ENCODE data around the gene NCSTN. TPM values are rescaled to one million over a fixed set of nuclear protein-coding genes. Genes with fewer than 3 reads are reported as not detected.

Gene NCSTN
- total and polyA plus RNA-seq, 2 experiments from 2014 or later = 90.3 to 120 TPM

- no peaks in the 10 kb centered on the region for H3K36me3 ChIP-seq (replicated peaks; ENCODE audit: insufficient read depth, low read depth)
- H3K4me2 ChIP-seq = no peak overlapping the region
- no peak overlapping the region for H2AFZ ChIP-seq
- 92% methylated on average over 9 of the region's 9 CpGs for WGBS (ENCODE audit: low lambda C conversion rate, missing lambda C conversion rate)
- H3K4me1 ChIP-seq (ENCODE audit: insufficient read depth) = no peaks in the 10 kb centered on the region
- no peak for TF ChIP-seq EZH2 (IDR thresholded peaks at IDR 0.05; ENCODE audit: borderline replicate concordance)
- no peak for TF ChIP-seq CTCF (IDR thresholded peaks at IDR 0.05; ENCODE audit: poor library complexity)
- H3K27ac ChIP-seq = no peak overlapping the region
- H3K27me3 ChIP-seq = no peaks in the 10 kb centered on the region
- no peaks in the 10 kb centered on the region for H3K9me2 ChIP-seq (replicated peaks; ENCODE audit: insufficient read depth)
- no peaks in the 10 kb centered on the region for H3K79me2 ChIP-seq
- DNase-seq (ENCODE audit: low spot score) = no peak
- no peaks in the 10 kb centered on the region for H4K20me1 ChIP-seq (ENCODE audit: insufficient read depth, poor library complexity, severe bottlenecking)
- H3K9me3 ChIP-seq (ENCODE audit: low read depth) = no peaks in the 10 kb centered on the region
- H3K4me3 ChIP-seq = no peak overlapping the region
Measured at GRCh38 chr1:160359559-160360226, 16.5 kb downstream of the NCSTN start.

- Histone ChIP-seq H2AFZ (no peak overlapping the region), H3K79me2 (no peaks in the 10 kb centered on the region), H3K4me1 (ENCODE audit: insufficient read depth) (no peaks in the 10 kb centered on the region), H3K27me3 (no peaks in the 10 kb centered on the region), H3K27ac (no peak overlapping the region), H3K4me3 (no peak overlapping the region), H3K36me3 (replicated peaks; ENCODE audit: insufficient read depth, low read depth) (no peaks in the 10 kb centered on the region), H3K9me2 (replicated peaks; ENCODE audit: insufficient read depth) (no peaks in the 10 kb centered on the region), H3K9me3 (ENCODE audit: low read depth) (no peaks in the 10 kb centered on the region), H4K20me1 (ENCODE audit: insufficient read depth, poor library complexity, severe bottlenecking) (no peaks in the 10 kb centered on the region), H3K4me2 (no peak overlapping the region)
- TF ChIP-seq CTCF (IDR thresholded peaks at IDR 0.05; ENCODE audit: poor library complexity) = no peak
- no peak for TF ChIP-seq EZH2 (IDR thresholded peaks at IDR 0.05; ENCODE audit: borderline replicate concordance)
- no peak for TF ChIP-seq EZH2phosphoT487 (IDR thresholded peaks at IDR 0.05; ENCODE audit: low read depth, severe bottlenecking, unreplicated experiment)
- 94% methylated on average over 8 of the region's 8 CpGs for WGBS (ENCODE audit: low lambda C conversion rate, missing lambda C conversion rate)
- DNase-seq (ENCODE audit: low spot score) = no peak
Measured at GRCh38 chr1:160360227-160360695, 17.1 kb downstream of the NCSTN start.

- Histone ChIP-seq H3K79me2 (no peaks in the 10 kb centered on the region), H4K20me1 (ENCODE audit: insufficient read depth, poor library complexity, severe bottlenecking) (no peaks in the 10 kb centered on the region), H2AFZ (no peak overlapping the region), H3K4me1 (ENCODE audit: insufficient read depth) (no peaks in the 10 kb centered on the region), H3K9me2 (replicated peaks; ENCODE audit: insufficient read depth) (no peaks in the 10 kb centered on the region), H3K9me3 (ENCODE audit: low read depth) (no peaks in the 10 kb centered on the region), H3K27me3 (no peaks in the 10 kb centered on the region), H3K27ac (no peak overlapping the region), H3K4me2 (no peak overlapping the region), H3K4me3 (no peak overlapping the region), H3K36me3 (replicated peaks; ENCODE audit: insufficient read depth, low read depth) (no peaks in the 10 kb centered on the region)
- DNase-seq (ENCODE audit: low spot score) = no peak
- no peak for TF ChIP-seq EZH2 (IDR thresholded peaks at IDR 0.05; ENCODE audit: borderline replicate concordance)
- TF ChIP-seq CTCF (IDR thresholded peaks at IDR 0.05; ENCODE audit: poor library complexity) = no peak
- no peak for TF ChIP-seq EZH2phosphoT487 (IDR thresholded peaks at IDR 0.05; ENCODE audit: low read depth, severe bottlenecking, unreplicated experiment)
- 85% methylated on average over 2 of the region's 2 CpGs for WGBS (ENCODE audit: low lambda C conversion rate, missing lambda C conversion rate)
Measured at GRCh38 chr1:160361199-160361598, 18.0 kb downstream of the NCSTN start.

Data from hepatocyte (in vitro differentiated cells).